ENCODE measurements around the gene CCDC187.

Gene CCDC187

GRCh38 chr9:136202454-136203407, 101.2 kb downstream of the CCDC187 start:
- Histone ChIP-seq H3K27me3 (ENCODE audit: control insufficient read depth, insufficient read depth, low read length) (peaks cover 81% of the 10 kb centered on the region), H3K4me1 (ENCODE audit: control insufficient read depth, insufficient read depth, low read length) (peaks cover 15% of the 10 kb centered on the region; the same call in 1 of the 2 replicates), H3K9ac (ENCODE audit: low read depth, low read length) (no peak overlapping the region), H3K27ac (ENCODE audit: low read depth, low read length) (no peak overlapping the region), H3K4me3 (ENCODE audit: low read depth, low read length) (peak overlapping the region; percentile 46), H3K36me3 (ENCODE audit: control insufficient read depth, insufficient read depth, low read length) (no peaks in the 10 kb centered on the region), H3K9me3 (ENCODE audit: control insufficient read depth, insufficient read depth, low read length) (no peaks in the 10 kb centered on the region)

- H3K4me3 ChIP-seq (ENCODE audit: low read depth, low read length): no peak overlapping the region
- peaks cover 20% of the 10 kb centered on the region; the same call in 1 of the 2 replicates for H3K4me1 ChIP-seq (ENCODE audit: control insufficient read depth, insufficient read depth, low read length)
- H3K36me3 ChIP-seq (ENCODE audit: control insufficient read depth, insufficient read depth, low read length): no peaks in the 10 kb centered on the region
- no peak overlapping the region for H3K27ac ChIP-seq (ENCODE audit: low read depth, low read length)
- H3K27me3 ChIP-seq (ENCODE audit: control insufficient read depth, insufficient read depth, low read length): peaks cover 90% of the 10 kb centered on the region
- H3K9me3 ChIP-seq (ENCODE audit: control insufficient read depth, insufficient read depth, low read length): no peaks in the 10 kb centered on the region
- H3K9ac ChIP-seq (ENCODE audit: low read depth, low read length): no peak overlapping the region
These were observed 102.1 kb downstream of the CCDC187 start for GRCh38 chr9:136201609-136202453.

GRCh38 chr9:136201174-136201573, 102.7 kb downstream of the CCDC187 start:
- Histone ChIP-seq H3K27ac (ENCODE audit: low read depth, low read length) (no peak overlapping the region), H3K27me3 (ENCODE audit: control insufficient read depth, insufficient read depth, low read length) (peaks cover 97% of the 10 kb centered on the region), H3K9me3 (ENCODE audit: control insufficient read depth, insufficient read depth, low read length) (no peaks in the 10 kb centered on the region), H3K36me3 (ENCODE audit: control insufficient read depth, insufficient read depth, low read length) (no peaks in the 10 kb centered on the region), H3K4me1 (ENCODE audit: control insufficient read depth, insufficient read depth, low read length) (peaks cover 25% of the 10 kb centered on the region), H3K9ac (ENCODE audit: low read depth, low read length) (no peak overlapping the region), H3K4me3 (ENCODE audit: low read depth, low read length) (no peak overlapping the region)

- Histone ChIP-seq H3K4me3 (ENCODE audit: low read depth, low read length) (no peak overlapping the region), H3K9ac (ENCODE audit: low read depth, low read length) (no peak overlapping the region), H3K36me3 (ENCODE audit: control insufficient read depth, insufficient read depth, low read length) (no peaks in the 10 kb centered on the region), H3K4me1 (ENCODE audit: control insufficient read depth, insufficient read depth, low read length) (peaks cover 30% of the 10 kb centered on the region), H3K27ac (ENCODE audit: low read depth, low read length) (no peak overlapping the region), H3K27me3 (ENCODE audit: control insufficient read depth, insufficient read depth, low read length) (peaks cover 98% of the 10 kb centered on the region), H3K9me3 (ENCODE audit: control insufficient read depth, insufficient read depth, low read length) (no peaks in the 10 kb centered on the region)
These were observed 103.5 kb downstream of the CCDC187 start for GRCh38 chr9:136200424-136200823.
